Ascending aorta (tissue), 2 donors: Measurements from ENCODE around the gene TNIP3. TPM values are rescaled to one million over a fixed set of nuclear protein-coding genes. Genes with fewer than 3 reads are reported as not detected.

ENCODE experiments used
- DNase-seq, 2 donors: peaks; one replicate each; pipeline ENCODE4 v3.0.0-alpha.2; 2019; ENCODE audit warnings: low spot score in 2 of 2
- H3K27ac ChIP-seq, 2 donors: fragments of 200-600 bp; sonication (generic); one replicate each; pipeline ENCODE4 v1.5.1; 2016 to 2017; ENCODE audit warnings: mild to moderate bottlenecking in 1 of 2
- H3K27me3 ChIP-seq: fragments of 200-600 bp; sonication (generic); one replicate; pipeline ENCODE4 v1.5.1; 2017
- H3K36me3 ChIP-seq, 2 donors: fragments of 200-600 bp; sonication (generic); one replicate each; pipeline ENCODE4 v1.5.1; 2016
- H3K4me1 ChIP-seq, 2 donors: fragments of 200-600 bp; sonication (generic); one replicate each; pipeline ENCODE4 v1.5.1; 2016 to 2017; ENCODE audit warnings: mild to moderate bottlenecking in 1 of 2
- H3K4me3 ChIP-seq, 2 donors: fragments of 200-600 bp; sonication (generic); one replicate each; pipeline ENCODE4 v1.5.1; 2016 to 2017; ENCODE audit warnings: mild to moderate bottlenecking in 1 of 2
- H3K9me3 ChIP-seq, 2 donors: fragments of 200-600 bp; sonication (generic); one replicate each; pipeline ENCODE4 v1.5.1; 2016
- CTCF ChIP-seq, 3 experiments: fragments of 200-600 bp in 2 of 3; fragments of 450-650 bp in 1 of 3; sonication (generic) in 2 of 3; IDR thresholded peaks; one replicate each; pipeline ENCODE4 v1.5.1; 2016 to 2019; ENCODE audit warnings: antibody characterized with exemption in 3 of 3, mild to moderate bottlenecking in 1 of 3, moderate library complexity in 1 of 3
- intact Hi-C: fragments of 100-400 bp; cut with DNase I; formaldehyde crosslinking; loops from one replicate; pipeline ENCODE4 v1.15.1; 2023
- total RNA-seq: library from RNA; depleted of rRNA; stranded (reverse); fragments of >200 nt; gene quantifications from one replicate; pipeline ENCODE4 v1.1.0, GENCODE V29; 2016

The TNIP3 gene
- total RNA-seq, 1 donor from 2014 or later = not detected

- Histone ChIP-seq H3K36me3 (no peaks in the 10 kb centered on the region), H3K27me3 (no peaks in the 10 kb centered on the region), H3K27ac (no peak overlapping the region), H3K4me1 (no peaks in the 10 kb centered on the region), H3K9me3 (no peaks in the 10 kb centered on the region), H3K4me3 (no peak overlapping the region)
- intact Hi-C loops = no loop called here
- DNase-seq = no peak
- no peak for TF ChIP-seq CTCF (IDR thresholded peaks at IDR 0.05)
These were observed 19.9 kb upstream of the TNIP3 start for GRCh38 chr4:121183989-121184388.

- H3K4me3 ChIP-seq = no peak overlapping the region
- no peak for TF ChIP-seq CTCF (IDR thresholded peaks at IDR 0.05)
- intact Hi-C loops = no loop called here
- DNase-seq = no peak
- H3K27ac ChIP-seq = no peak overlapping the region
- no peaks in the 10 kb centered on the region for H3K4me1 ChIP-seq
- no peaks in the 10 kb centered on the region for H3K27me3 ChIP-seq
- no peaks in the 10 kb centered on the region for H3K9me3 ChIP-seq
- H3K36me3 ChIP-seq = no peaks in the 10 kb centered on the region
These were observed 19.2 kb upstream of the TNIP3 start for GRCh38 chr4:121183361-121183760.

GRCh38 chr4:121182296-121182695 lies 18.2 kb upstream of the TNIP3 start:
- no peak for DNase-seq
- Histone ChIP-seq H3K36me3 (no peaks in the 10 kb centered on the region), H3K27ac (no peak overlapping the region), H3K9me3 (no peaks in the 10 kb centered on the region), H3K4me1 (no peaks in the 10 kb centered on the region), H3K27me3 (no peaks in the 10 kb centered on the region), H3K4me3 (no peak overlapping the region)
- intact Hi-C loops = no loop called here
- TF ChIP-seq CTCF (IDR thresholded peaks at IDR 0.05) = no peak

GRCh38 chr4:121181493-121181892 lies 17.4 kb upstream of the TNIP3 start:
- intact Hi-C loops = no loop called here
- H3K4me3 ChIP-seq = no peak overlapping the region
- H3K9me3 ChIP-seq = no peaks in the 10 kb centered on the region
- no peak overlapping the region for H3K27ac ChIP-seq
- H3K27me3 ChIP-seq = no peaks in the 10 kb centered on the region
- no peaks in the 10 kb centered on the region for H3K4me1 ChIP-seq
- DNase-seq = no peak
- H3K36me3 ChIP-seq = no peaks in the 10 kb centered on the region
- TF ChIP-seq CTCF (IDR thresholded peaks at IDR 0.05) = no peak

GRCh38 chr4:121180558-121180957 lies 16.4 kb upstream of the TNIP3 start:
- Histone ChIP-seq H3K36me3 (no peaks in the 10 kb centered on the region), H3K9me3 (no peaks in the 10 kb centered on the region), H3K4me3 (no peak overlapping the region), H3K27ac (no peak overlapping the region), H3K27me3 (no peaks in the 10 kb centered on the region), H3K4me1 (no peaks in the 10 kb centered on the region)
- TF ChIP-seq CTCF (IDR thresholded peaks at IDR 0.05) = no peak
- intact Hi-C loops = no loop called here
- DNase-seq = no peak
